HG03139 (cell line): ENCODE results near the gene CMSS1.
"Not testable (repeated sequence)": the region's sequence is repeated elsewhere in the genome, so short reads cannot be mapped to it uniquely, and the experiment has no call there.

Experiments used
- ATAC-seq: cut with Tn5 transposase; IDR thresholded peaks from one replicate; pipeline ENCODE4 v1.9.1; 2021; ENCODE audit not compliant: unreplicated experiment

CMSS1 gene

GRCh38 chr3:100043271-100043670 lies 225.6 kb downstream of the CMSS1 start:
- ATAC-seq: no peak

- ATAC-seq: peak; percentile 71
Observed at GRCh38 chr3:100044369-100044768, 226.7 kb downstream of the CMSS1 start.

GRCh38 chr3:100045696-100046095 lies 228.0 kb downstream of the CMSS1 start:
- no peak for ATAC-seq

- no peak for ATAC-seq
Observed at GRCh38 chr3:100046986-100047385, 229.3 kb downstream of the CMSS1 start.

DNA sequence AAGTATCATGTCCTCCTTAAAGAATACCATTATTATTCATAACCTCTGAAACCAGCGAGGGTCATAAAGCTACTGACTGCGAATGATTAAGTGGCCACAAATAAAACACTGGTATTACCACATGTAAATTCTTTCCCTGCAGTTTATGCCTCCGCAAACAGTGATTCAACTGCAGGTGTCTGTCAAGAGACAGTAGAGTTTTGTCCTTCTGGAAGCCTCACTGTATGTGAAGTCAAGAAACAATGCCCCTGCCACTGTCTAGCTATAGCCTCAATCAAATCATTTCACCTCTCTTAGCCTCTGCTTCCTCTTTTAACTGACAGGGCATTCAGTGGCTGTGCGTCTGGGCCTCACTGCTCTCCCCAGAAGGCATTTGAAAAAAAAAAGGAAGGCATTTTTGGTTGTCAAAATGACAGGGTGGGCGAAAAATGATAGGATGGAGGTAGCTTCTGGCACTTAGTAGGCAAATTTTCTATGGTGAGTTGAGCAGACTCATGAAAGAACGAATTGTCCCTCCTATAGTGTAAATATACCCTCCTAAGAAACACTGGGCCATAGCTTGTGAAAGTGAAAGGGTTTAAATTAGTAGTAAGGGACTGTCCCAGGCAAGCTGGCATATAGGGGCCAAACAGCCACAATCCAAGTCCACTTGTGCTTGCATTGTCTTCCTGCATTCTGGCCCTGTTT lies 229.9 kb downstream of the CMSS1 start:
- peak; percentile 66 for ATAC-seq

DNA sequence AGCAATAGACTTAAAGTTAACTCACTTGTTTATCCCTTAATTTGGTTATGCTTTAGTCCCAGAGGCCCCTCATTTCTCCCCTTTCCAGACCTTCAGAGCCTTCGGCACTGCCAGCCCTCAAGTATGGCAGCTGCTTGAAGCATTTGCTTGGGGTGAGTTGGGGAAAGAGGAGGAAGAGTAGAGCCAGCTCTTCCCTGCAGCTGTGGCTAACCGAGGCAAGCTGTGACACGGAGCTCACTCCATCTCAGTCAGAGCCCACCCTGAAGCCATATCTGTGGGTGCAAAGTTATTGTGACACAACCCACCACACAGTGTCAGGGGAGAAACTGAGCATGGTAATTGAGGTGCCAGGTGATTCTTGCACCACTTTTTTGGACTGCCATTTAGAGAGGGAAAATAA lies 230.6 kb downstream of the CMSS1 start:
- no peak for ATAC-seq

DNA sequence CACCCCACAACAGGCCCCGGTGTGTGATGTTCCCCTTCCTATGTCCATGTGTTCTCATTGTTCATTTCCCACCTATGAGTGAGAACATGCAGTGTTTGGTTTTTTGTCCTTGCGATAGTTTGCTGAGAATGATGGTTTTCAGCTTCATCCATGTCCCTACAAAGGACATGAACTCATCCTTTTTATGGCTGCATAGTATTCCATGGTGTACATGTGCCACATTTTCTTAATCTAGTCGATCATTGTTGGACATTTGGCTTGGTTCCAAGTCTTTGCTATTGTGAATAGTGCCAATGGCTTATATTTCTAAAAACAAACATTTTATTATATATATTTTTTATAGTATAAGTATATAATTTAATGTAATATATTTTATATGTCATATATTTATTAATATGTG lies 233.9 kb downstream of the CMSS1 start:
- not testable (repeated sequence) for ATAC-seq

DNA sequence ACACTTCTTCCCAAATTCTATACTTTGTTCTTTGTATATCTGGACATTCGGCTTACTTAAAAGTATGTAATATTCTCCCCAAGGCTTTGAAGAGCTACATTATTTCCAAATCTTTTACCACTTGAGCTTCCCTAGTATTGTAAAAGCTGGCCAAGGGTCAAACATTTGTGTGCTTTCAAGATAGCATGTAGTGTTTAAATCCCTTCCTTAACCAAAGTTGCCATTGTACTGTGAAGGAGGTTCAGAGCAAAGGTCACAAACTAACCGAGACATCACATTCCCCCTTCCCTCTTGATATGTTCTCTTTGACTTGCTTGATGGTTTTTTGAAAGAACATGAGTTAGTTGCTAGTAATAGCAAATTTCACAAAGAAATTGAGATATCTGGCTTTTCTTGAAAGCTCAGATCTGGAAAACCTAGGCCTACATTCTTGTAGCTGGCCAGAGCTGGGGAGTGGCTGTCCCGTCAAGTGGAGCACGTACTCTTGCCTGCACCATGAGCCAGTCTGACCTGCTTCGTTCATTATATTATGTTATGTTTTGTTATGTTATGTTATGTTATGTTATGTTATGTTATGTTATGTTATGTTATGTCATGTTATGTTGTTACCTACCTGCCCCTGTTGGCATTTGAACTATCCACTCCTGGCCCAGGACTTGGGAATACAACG lies 236.4 kb downstream of the CMSS1 start:
- no peak for ATAC-seq

- ATAC-seq: no peak
Observed at GRCh38 chr3:100057716-100058575, 240.3 kb downstream of the CMSS1 start.

- ATAC-seq: no peak
Observed at GRCh38 chr3:100059472-100059871, 241.8 kb downstream of the CMSS1 start.

DNA sequence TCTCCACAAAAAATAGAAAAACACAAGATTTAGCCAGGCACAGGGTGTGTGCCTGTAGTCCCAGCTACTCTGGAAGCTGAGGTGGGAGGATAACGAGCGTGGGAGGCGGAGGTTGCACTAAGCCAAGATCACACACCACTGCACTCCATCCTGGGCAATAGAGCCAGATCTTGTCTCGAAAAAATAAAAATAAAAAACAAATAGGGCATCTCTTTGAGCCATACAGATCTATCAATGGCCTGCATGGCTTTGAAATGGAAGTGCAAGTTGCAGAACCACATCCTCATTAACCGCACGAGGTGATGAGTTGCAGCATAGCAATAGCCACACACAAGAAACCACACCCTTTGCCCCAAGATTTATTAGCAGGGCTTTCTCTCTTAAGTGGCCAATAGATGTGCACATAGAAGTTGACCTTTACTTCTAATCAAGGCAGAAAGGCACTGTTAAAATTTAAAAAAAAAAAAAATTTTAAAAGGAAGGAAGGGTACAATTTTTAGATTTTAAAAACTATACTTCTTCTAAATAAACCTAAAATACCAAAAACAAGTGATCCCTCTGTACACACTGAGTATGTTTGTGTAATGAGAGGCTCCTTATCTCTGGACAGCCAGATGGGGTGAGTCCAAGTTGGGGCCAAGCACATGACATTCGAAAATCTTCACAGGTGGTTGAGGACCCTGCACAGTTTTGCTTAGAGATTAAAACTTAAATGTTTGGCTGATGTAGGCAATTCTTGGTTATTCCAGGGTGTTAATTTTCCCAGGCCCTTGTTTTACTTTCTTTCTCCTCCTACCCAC lies 243.2 kb downstream of the CMSS1 start:
- no peak for ATAC-seq

GRCh38 chr3:100062665-100063064 lies 245.0 kb downstream of the CMSS1 start:
- no peak for ATAC-seq

GRCh38 chr3:100063929-100064461 lies 246.3 kb downstream of the CMSS1 start:
- ATAC-seq: no peak

- no peak for ATAC-seq
Observed at GRCh38 chr3:100067589-100067988, 249.9 kb downstream of the CMSS1 start.

DNA sequence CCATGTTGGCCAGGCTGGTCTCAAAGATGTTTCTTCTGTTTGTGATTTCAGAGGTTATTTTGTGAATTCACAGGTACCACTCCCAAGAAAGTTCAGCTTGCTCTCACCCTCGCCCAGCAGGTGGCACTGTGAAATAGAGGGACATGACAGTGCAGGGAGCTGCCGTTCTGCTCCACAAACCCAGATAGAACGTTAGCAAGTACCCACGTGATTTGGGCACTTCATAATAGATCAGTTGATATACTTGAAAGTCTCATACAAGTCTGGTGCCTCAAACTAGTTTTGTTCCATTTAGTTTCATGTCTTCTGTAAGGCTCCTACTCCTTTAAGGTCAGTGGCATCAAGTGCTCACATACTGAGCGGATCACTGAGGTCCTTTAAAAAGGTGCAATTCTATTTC lies 251.2 kb downstream of the CMSS1 start:
- ATAC-seq: peak; percentile 59

DNA sequence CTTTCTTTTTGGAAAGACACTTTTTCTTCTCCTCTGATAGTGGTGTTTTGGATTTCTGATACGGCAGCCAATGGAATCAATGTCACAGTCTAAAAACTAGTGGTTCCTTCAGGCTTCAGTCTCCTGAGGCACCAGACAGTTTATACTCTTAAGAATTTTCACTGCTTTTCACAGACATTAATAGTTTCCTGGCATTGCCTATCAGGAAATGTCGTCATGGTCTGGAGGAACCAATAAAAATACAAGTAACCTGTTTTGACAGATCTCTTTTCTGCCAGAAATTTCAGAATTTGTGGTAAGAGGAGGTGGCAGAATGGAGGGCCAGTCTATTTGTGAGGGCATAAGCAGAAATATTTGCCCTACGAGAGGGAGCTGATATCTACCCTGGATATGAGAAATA lies 251.8 kb downstream of the CMSS1 start:
- no peak for ATAC-seq

DNA sequence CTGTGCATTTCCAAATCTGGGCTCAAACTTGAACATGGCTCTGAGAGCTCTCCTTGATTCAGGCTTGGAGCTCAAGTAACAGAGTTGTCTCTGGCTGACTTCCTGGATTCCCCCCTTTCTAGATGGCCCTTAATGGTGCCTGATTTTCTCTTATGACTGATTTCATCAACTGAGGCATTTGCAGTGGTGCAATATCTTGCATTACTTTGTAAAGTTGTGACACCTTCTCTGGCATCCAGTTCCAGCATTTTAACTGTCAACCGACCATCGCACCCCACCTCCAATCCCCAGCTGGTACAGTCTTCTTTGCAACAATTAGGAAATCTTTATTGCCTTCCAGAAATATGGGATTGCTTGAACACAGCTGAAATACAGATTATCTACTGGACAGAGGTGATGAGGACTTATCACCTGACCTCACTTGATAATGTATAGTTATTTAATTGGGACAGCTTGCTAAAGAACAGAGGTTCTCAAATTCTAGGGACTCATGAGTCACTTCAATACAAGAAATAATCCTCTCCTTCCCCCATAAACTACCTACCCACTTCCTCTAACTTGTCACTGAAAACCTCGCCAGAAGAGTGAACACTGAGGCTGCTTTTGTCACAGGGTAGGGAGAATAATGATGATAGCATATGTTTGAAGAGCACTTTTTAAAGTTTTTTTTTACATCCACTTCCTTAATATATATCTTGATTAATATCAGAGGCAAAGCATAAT lies 254.8 kb downstream of the CMSS1 start:
- ATAC-seq: no peak

DNA sequence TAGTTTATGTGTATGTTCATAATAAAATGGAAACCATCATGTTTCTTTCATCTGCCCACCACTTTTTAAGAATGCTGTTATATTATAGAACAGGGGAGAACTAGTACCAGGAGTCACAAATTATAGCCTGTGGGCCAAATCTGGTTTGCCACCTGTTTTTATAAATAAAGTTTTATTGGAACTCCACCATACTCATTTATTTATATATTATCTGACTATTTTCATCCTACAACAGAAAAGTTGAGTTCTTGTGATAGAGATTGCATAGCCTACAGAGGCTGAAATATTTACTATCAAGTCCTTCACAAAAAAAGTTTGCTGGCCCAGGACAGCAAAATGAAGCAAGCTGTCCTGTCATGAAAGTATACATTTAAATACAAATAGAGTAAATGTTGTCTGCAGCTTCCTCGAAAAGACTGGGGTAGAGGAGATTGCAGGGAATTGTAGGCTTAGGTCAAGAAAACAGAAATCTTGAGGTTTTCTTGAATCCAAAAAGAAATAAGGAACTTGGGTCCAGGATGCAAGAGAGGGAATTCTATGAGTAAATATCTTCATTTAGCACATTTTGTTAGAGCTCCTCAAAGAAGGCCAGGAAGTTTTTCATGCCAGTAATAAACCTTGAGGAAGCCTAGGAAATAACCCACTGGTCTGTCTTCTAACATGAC lies 255.5 kb downstream of the CMSS1 start:
- no peak for ATAC-seq

GRCh38 chr3:100073714-100074307 lies 256.1 kb downstream of the CMSS1 start:
- no peak for ATAC-seq
